Spleen (tissue), 11 donors: ENCODE measurements around the gene HPS5. TPM values are rescaled to one million over a fixed set of nuclear protein-coding genes. Genes with fewer than 3 reads are reported as not detected.
"Not testable (repeated sequence)": the region's sequence is repeated elsewhere in the genome, so short reads cannot be mapped to it uniquely, and the experiment has no call there.

Experiments
- DNase-seq: peaks from one replicate; pipeline ENCODE4 v3.0.0-alpha.2; 2020
- H3K27ac ChIP-seq, 8 donors: fragments of 200-600 bp; sonication (generic) in 7 of 8; 1 replicate in 4 of 8; 2 replicates in 4 of 8; pipeline versions ENCODE4 v1.5.0 to v1.8.0; 2016 to 2021; ENCODE audit warnings: inconsistent platforms in 4 of 8, mild to moderate bottlenecking in 4 of 8, moderate library complexity in 1 of 8
- H3K27me3 ChIP-seq, 7 donors: fragments of 200-600 bp; sonication (generic) in 6 of 7; replicated peaks in 1 of 7; 1 replicate in 4 of 7; 2 replicates in 3 of 7; pipeline versions ENCODE4 v1.5.0 to v1.8.0; 2016 to 2021; ENCODE audit warnings: inconsistent platforms in 3 of 7, mild to moderate bottlenecking in 1 of 7
- H3K36me3 ChIP-seq, 6 donors: fragments of 200-600 bp; sonication (generic) in 5 of 6; 1 replicate in 4 of 6; 2 replicates in 2 of 6; pipeline versions ENCODE4 v1.5.0 to v1.8.0; 2016 to 2021; ENCODE audit warnings: inconsistent platforms in 2 of 6
- H3K4me1 ChIP-seq, 6 donors: fragments of 200-600 bp; sonication (generic) in 5 of 6; 1 replicate in 3 of 6; 2 replicates in 3 of 6; pipeline versions ENCODE4 v1.5.0 to v1.8.0; 2016 to 2021; ENCODE audit warnings: inconsistent platforms in 3 of 6
- H3K4me3 ChIP-seq, 8 donors: fragments of 200-600 bp; sonication (generic) in 7 of 8; 1 replicate in 4 of 8; 2 replicates in 4 of 8; pipeline versions ENCODE4 v1.5.0 to v1.8.0; 2016 to 2021; ENCODE audit warnings: inconsistent platforms in 4 of 8, mild to moderate bottlenecking in 4 of 8, moderate library complexity in 2 of 8
- H3K9me3 ChIP-seq, 8 donors: fragments of 200-600 bp; sonication (generic) in 7 of 8; 1 replicate in 4 of 8; 2 replicates in 4 of 8; pipeline versions ENCODE4 v1.5.0 to v1.8.0; 2016 to 2021; ENCODE audit warnings: inconsistent platforms in 4 of 8
- CTCF ChIP-seq, 11 experiments: fragments of 200-600 bp in 7 of 11; fragments of 450-650 bp in 4 of 11; sonication (generic) in 4 of 11; IDR thresholded peaks in 8 of 11; conservative IDR thresholded peaks in 3 of 11; 1 replicate in 7 of 11; 2 replicates in 4 of 11; pipeline versions ENCODE4 v1.4.0 to v1.8.0; 2016 to 2021; ENCODE audit warnings: antibody characterized with exemption in 11 of 11, inconsistent platforms in 4 of 11, mild to moderate bottlenecking in 1 of 11
- POLR2A ChIP-seq, 3 donors: fragments of 450-650 bp; IDR thresholded peaks; one replicate each; pipeline ENCODE4 v1.5.1; 2017; ENCODE audit warnings: antibody characterized with exemption in 3 of 3, mild to moderate bottlenecking in 1 of 3
- POLR2AphosphoS5 ChIP-seq, 3 donors: sonication (generic); formaldehyde crosslinking; IDR thresholded peaks; one replicate each; pipeline ENCODE4 v1.5.1; 2017; ENCODE audit warnings: antibody characterized with exemption in 3 of 3
- WGBS, 5 donors: extraction: QIAGEN DNeasy Blood & Tissue Kit in 3 of 5; methylation state at CpG; one replicate each; pipeline versions ENCODE4 v1.1.5 to v1.1.7; 2013 to 2018; 5-methylcytosine and 5-hydroxymethylcytosine counted together
- intact Hi-C: fragments of 100-400 bp; cut with DNase I; formaldehyde crosslinking; loops from one replicate; pipeline ENCODE4 v1.15.0; 2023; ENCODE audit warnings: low total_unique reads
- polyA plus RNA-seq, 3 donors: library from polyadenylated mRNA; stranded (reverse); fragments of 200-250 nt; gene quantifications; one replicate each; pipeline ENCODE4 v1.2.1, GENCODE V29; 2013
- total RNA-seq, 7 donors: library from RNA; depleted of rRNA in 3 of 7; stranded (reverse); fragments of >200 nt in 3 of 7; fragmentation: NEBNext Ultra II Directional in 4 of 7; extraction: Animal tissue kit (Norgen Biotek cat#: 25700) in 4 of 7; gene quantifications; one replicate each; pipeline versions ENCODE4 v1.1.0 to v1.2.1, GENCODE V29; 2016 to 2021
- donor health status: healthy with polysubstance abuse.
- donor health status: DM: no; HTN: no; CAD: no; lungs with moderate emphysema.
- donor health status: DM: no; HTN: no; CAD: no.
- donor health status: Bipolar disorder and iron deficiency.
- donor health status: healthy.
- donor health status: DM: no; HTN: no; CAD: no.
- donor health status: DM: yes; HTN: yes; CAD: no.

HPS5 gene
- total and polyA plus RNA-seq, 10 donors: 10.3 to 35.7 (median 27.7) TPM

GRCh38 chr11:18264035-18264434 is 57.9 kb downstream of the HPS5 start:
- Histone ChIP-seq H3K4me1 (peaks cover 0 to 15% (median 0%) of the 10 kb centered on the region in 6 donors), H3K9me3 (no peaks in the 10 kb centered on the region), H3K27ac (no peak overlapping the region), H3K4me3 (no peak overlapping the region), H3K36me3 (no peaks in the 10 kb centered on the region), H3K27me3 (no peaks in the 10 kb centered on the region)
- TF ChIP-seq CTCF (IDR thresholded peaks at IDR 0.05 in 8 of 11, conservative IDR thresholded peaks at IDR 0.05 in 3 of 11) (no peak), POLR2A (IDR thresholded peaks at IDR 0.05) (no peak), POLR2AphosphoS5 (IDR thresholded peaks at IDR 0.05) (no peak)
- intact Hi-C loops: no loop called here
- DNase-seq: no peak
- WGBS, 5 donors: 61 to 67% (median 65%) methylated on average over 4 of the region's 4 CpGs

- 71 to 82% (median 77%) methylated on average over 8 of the region's 8 CpGs for WGBS, 5 donors
- H3K27me3 ChIP-seq, H3K27ac ChIP-seq, H3K36me3 ChIP-seq, H3K4me3 ChIP-seq, DNase-seq, intact Hi-C loops, H3K9me3 ChIP-seq: not testable (repeated sequence)
- H3K4me1 ChIP-seq: peaks cover 0 to 10% (median 0%) of the 10 kb centered on the region in 6 donors
These were observed 59.1 kb downstream of the HPS5 start for GRCh38 chr11:18262681-18263350.

DNA sequence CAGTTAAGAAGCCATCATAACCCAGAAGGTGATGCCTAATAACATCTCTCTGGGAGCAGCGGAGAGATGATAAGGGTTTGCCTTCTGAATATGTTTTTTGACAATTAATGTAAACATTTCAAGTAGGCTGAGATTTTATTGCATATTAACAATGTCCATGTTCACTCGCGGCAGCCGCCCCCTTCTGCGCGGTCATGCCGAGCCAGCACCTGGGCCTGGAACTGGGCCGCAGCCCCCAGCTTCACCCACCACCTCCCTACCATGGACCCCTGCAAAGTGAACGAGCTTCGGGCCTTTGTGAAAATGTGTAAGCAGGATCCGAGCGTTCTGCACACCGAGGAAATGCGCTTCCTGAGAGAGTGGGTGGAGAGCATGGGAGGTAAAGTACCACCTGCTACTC is 60.2 kb downstream of the HPS5 start:
- Histone ChIP-seq H3K4me1 (peaks cover 0 to 10% (median 0%) of the 10 kb centered on the region in 6 donors), H3K27ac (no peak overlapping the region), H3K9me3 (no peaks in the 10 kb centered on the region), H3K27me3 (no peaks in the 10 kb centered on the region), H3K4me3 (no peak overlapping the region), H3K36me3 (no peaks in the 10 kb centered on the region)
- DNase-seq: no peak
- no peak for TF ChIP-seq POLR2AphosphoS5 (IDR thresholded peaks at IDR 0.05)
- no peak for TF ChIP-seq CTCF (IDR thresholded peaks at IDR 0.05 in 8 of 11, conservative IDR thresholded peaks at IDR 0.05 in 3 of 11)
- TF ChIP-seq POLR2A (IDR thresholded peaks at IDR 0.05): no peak
- WGBS, 5 donors: 91 to 96% (median 95%) methylated on average over 14 of the region's 14 CpGs
- intact Hi-C loops: no loop called here

- no peak overlapping the region for H3K27ac ChIP-seq
- intact Hi-C loops: no loop called here
- DNase-seq: no peak
These were observed 62.7 kb downstream of the HPS5 start for GRCh38 chr11:18259259-18259658.

More at GRCh38 chr11:18259259-18259658, 62.7 kb downstream of the HPS5 start:
- Histone ChIP-seq H3K9me3 (no peaks in the 10 kb centered on the region), H3K36me3 (no peaks in the 10 kb centered on the region), H3K4me3 (no peak overlapping the region), H3K27me3 (no peaks in the 10 kb centered on the region), H3K4me1 (no peaks in the 10 kb centered on the region)
- TF ChIP-seq CTCF (IDR thresholded peaks at IDR 0.05 in 8 of 11, conservative IDR thresholded peaks at IDR 0.05 in 3 of 11): no peak
- TF ChIP-seq POLR2A (IDR thresholded peaks at IDR 0.05): no peak
- no peak for TF ChIP-seq POLR2AphosphoS5 (IDR thresholded peaks at IDR 0.05)
